H9 (cell line): ENCODE measurements around the gene NEAT1. TPM values are rescaled to one million over a fixed set of nuclear protein-coding genes. Genes with fewer than 3 reads are reported as not detected.
"Not testable (repeated sequence)": the region's sequence is repeated elsewhere in the genome, so short reads cannot be mapped to it uniquely, and the experiment has no call there.

Source experiments
- DNase-seq: peaks from one replicate; pipeline ENCODE4 v3.0.0-alpha.2; 2017
- H2AFZ ChIP-seq: one replicate; pipeline ENCODE4 v1.6.1; 2013; ENCODE audit warnings: mild to moderate bottlenecking, low read length, control low read depth, moderate library complexity
- H2AK5ac ChIP-seq: 2 replicates; pipeline ENCODE4 v1.6.1; 2013; ENCODE audit warnings: low read length, control low read depth, mixed read lengths; ENCODE audit not compliant: insufficient read length
- H2BK120ac ChIP-seq: one replicate; pipeline ENCODE4 v1.6.1; 2013; ENCODE audit warnings: low read depth, mild to moderate bottlenecking, low read length, control low read depth, inconsistent platforms; ENCODE audit not compliant: poor library complexity, severe bottlenecking
- H2BK12ac ChIP-seq: 2 replicates; pipeline ENCODE4 v1.6.1; 2013; ENCODE audit warnings: low read length, control low read depth, mixed read lengths, low read depth; ENCODE audit not compliant: insufficient read length
- H2BK15ac ChIP-seq: 2 replicates; pipeline ENCODE4 v1.6.1; 2013; ENCODE audit warnings: low read depth, low read length, control low read depth
- H2BK20ac ChIP-seq: one replicate; pipeline ENCODE4 v1.6.1; 2013; ENCODE audit warnings: low read depth, mild to moderate bottlenecking, low read length, control low read depth, inconsistent platforms; ENCODE audit not compliant: poor library complexity, severe bottlenecking
- H2BK5ac ChIP-seq: 2 replicates; pipeline ENCODE4 v1.6.1; 2013; ENCODE audit warnings: low read length, control low read depth, mixed read lengths; ENCODE audit not compliant: insufficient read length
- H3K14ac ChIP-seq: 2 replicates; pipeline ENCODE4 v1.6.1; 2013; ENCODE audit warnings: low read length, control low read depth; ENCODE audit not compliant: insufficient read depth
- H3K18ac ChIP-seq: 2 replicates; pipeline ENCODE4 v1.6.1; 2013; ENCODE audit warnings: low read depth, mild to moderate bottlenecking, mixed read lengths, low read length, control low read depth; ENCODE audit not compliant: insufficient read length
- H3K23ac ChIP-seq: 2 replicates; pipeline ENCODE4 v1.6.1; 2013; ENCODE audit warnings: low read length, control low read depth, mixed read lengths, low read depth; ENCODE audit not compliant: insufficient read length
- H3K23me2 ChIP-seq: 2 replicates; pipeline ENCODE4 v1.6.1; 2013; ENCODE audit warnings: low read depth, mild to moderate bottlenecking, mixed read lengths, low read length, control low read depth; ENCODE audit not compliant: insufficient read length, poor library complexity, severe bottlenecking
- H3K27ac ChIP-seq: 2 replicates; pipeline ENCODE4 v1.5.1; 2013; ENCODE audit warnings: low read length, control low read depth, mixed read lengths, low read depth; ENCODE audit not compliant: insufficient read length
- H3K27me3 ChIP-seq: 2 replicates; pipeline ENCODE4 v1.6.1; 2013; ENCODE audit warnings: low read length, control low read depth, inconsistent platforms; ENCODE audit not compliant: insufficient read depth
- H3K4ac ChIP-seq: 2 replicates; pipeline ENCODE4 v1.6.1; 2013; ENCODE audit warnings: low read depth, mild to moderate bottlenecking, control low read depth, inconsistent platforms, low read length, moderate library complexity
- H3K4me1 ChIP-seq: 2 replicates; pipeline ENCODE4 v1.6.1; 2013; ENCODE audit warnings: low read length, control low read depth, inconsistent platforms; ENCODE audit not compliant: insufficient read depth
- H3K4me2 ChIP-seq: 2 replicates; pipeline ENCODE4 v1.6.1; 2013; ENCODE audit warnings: low read length, control low read depth, mixed read lengths; ENCODE audit not compliant: insufficient read length, insufficient read depth
- H3K56ac ChIP-seq: 2 replicates; pipeline ENCODE4 v1.6.1; 2013; ENCODE audit warnings: low read depth, mild to moderate bottlenecking, mixed read lengths, low read length, control low read depth; ENCODE audit not compliant: insufficient read length
- H3K79me1 ChIP-seq: 2 replicates; pipeline ENCODE4 v1.6.1; 2013; ENCODE audit warnings: low read depth, mild to moderate bottlenecking, moderate library complexity, low read length, control low read depth, inconsistent platforms; ENCODE audit not compliant: insufficient read depth, poor library complexity, severe bottlenecking
- H3K79me2 ChIP-seq: 2 replicates; pipeline ENCODE4 v1.6.1; 2013; ENCODE audit warnings: low read length, control low read depth, inconsistent platforms; ENCODE audit not compliant: insufficient read depth
- H3K9ac ChIP-seq: 2 replicates; pipeline ENCODE4 v1.6.1; 2013; ENCODE audit warnings: low read length, control low read depth, mixed read lengths; ENCODE audit not compliant: insufficient read length; ENCODE audit errors: extremely low read depth
- H3K9me3 ChIP-seq: one replicate; pipeline ENCODE4 v1.6.1; 2013; ENCODE audit warnings: low read depth, low read length, inconsistent platforms; ENCODE audit not compliant: control insufficient read depth
- H3T11ph ChIP-seq: one replicate; pipeline ENCODE4 v1.6.1; 2013; ENCODE audit warnings: mild to moderate bottlenecking, low read length, control low read depth, inconsistent platforms
- H4K20me1 ChIP-seq: one replicate; pipeline ENCODE4 v1.6.1; 2013; ENCODE audit not compliant: control insufficient read depth, insufficient read length, insufficient read depth
- H4K5ac ChIP-seq: 2 replicates; pipeline ENCODE4 v1.6.1; 2013; ENCODE audit warnings: low read depth, mild to moderate bottlenecking, mixed read lengths, low read length, control low read depth; ENCODE audit not compliant: insufficient read length
- H4K8ac ChIP-seq: replicated peaks from 2 replicates; pipeline ENCODE4 v1.6.1; 2013; ENCODE audit warnings: low read length, control low read depth, mixed read lengths, low read depth; ENCODE audit not compliant: insufficient read length
- H4K91ac ChIP-seq: 2 replicates; pipeline ENCODE4 v1.6.1; 2013; ENCODE audit warnings: low read depth, mild to moderate bottlenecking, moderate library complexity, mixed read lengths, low read length, control low read depth; ENCODE audit not compliant: insufficient read length
- H3K27ac Mint-ChIP-seq, 3 experiments: 2 replicates in 2 of 3; 3 replicates in 1 of 3; pipeline ENCODE4 v1.8.0; 2020 to 2021; ENCODE audit warnings: mixed read lengths in 3 of 3, mild to moderate bottlenecking in 1 of 3, moderate library complexity in 1 of 3
- H3K27me3 Mint-ChIP-seq: 2 replicates; pipeline ENCODE4 v1.8.0; 2021; ENCODE audit warnings: low read depth, mild to moderate bottlenecking, moderate library complexity, mixed read lengths
- H3K36me3 Mint-ChIP-seq, 3 experiments: 2 replicates in 2 of 3; 3 replicates in 1 of 3; pipeline ENCODE4 v1.8.0; 2020 to 2021; ENCODE audit warnings: low read depth in 3 of 3, mixed read lengths in 3 of 3; ENCODE audit not compliant: insufficient read depth in 1 of 3
- H3K4me1 Mint-ChIP-seq, 2 experiments: 2 replicates each; pipeline ENCODE4 v1.8.0; 2020; ENCODE audit warnings: mixed read lengths in 2 of 2
- H3K4me3 Mint-ChIP-seq, 2 experiments: 2 replicates in 1 of 2; 3 replicates in 1 of 2; pipeline ENCODE4 v1.8.0; 2020 to 2021; ENCODE audit warnings: mild to moderate bottlenecking in 2 of 2, mixed read lengths in 2 of 2, moderate library complexity in 1 of 2
- H3K9me3 Mint-ChIP-seq, 2 experiments: 2 replicates in 1 of 2; 3 replicates in 1 of 2; pipeline ENCODE4 v1.8.0; 2020; ENCODE audit warnings: mild to moderate bottlenecking in 2 of 2, mixed read lengths in 2 of 2, moderate library complexity in 1 of 2
- CTCF ChIP-seq: fragments of 200-600 bp; sonication (generic); conservative IDR thresholded peaks from 3 replicates; pipeline ENCODE4 v1.8.0; 2021; ENCODE audit warnings: antibody characterized with exemption, mild to moderate bottlenecking
- WGBS: extraction: QIAGEN DNeasy Blood & Tissue Kit; methylation state at CpG from one replicate; pipeline ENCODE4 v1.1.7; 2013; ENCODE audit warnings: missing lambda C conversion rate, low lambda C conversion rate, mixed read lengths; ENCODE audit not compliant: insufficient read length; ENCODE audit errors: extremely low coverage; 5-methylcytosine and 5-hydroxymethylcytosine counted together
- total RNA-seq: library from RNA; stranded (reverse); gene quantifications from 2 replicates; pipeline ENCODE4 v1.2.1, GENCODE V29; 2021

The NEAT1 gene
- total RNA-seq, 1 experiment from 2014 or later = 12.7 TPM

GRCh38 chr11:65471447-65471891 lies 48.9 kb downstream of the NEAT1 start:
- H3K23me2 ChIP-seq = no peaks in the 10 kb centered on the region
- no peaks in the 10 kb centered on the region for H3K36me3 Mint-ChIP-seq
- H4K8ac ChIP-seq = no peak overlapping the region
- H4K5ac ChIP-seq = no peak overlapping the region
- no peak overlapping the region for H2BK12ac ChIP-seq
- H3K9me3 ChIP-seq = no peaks in the 10 kb centered on the region
- no peak overlapping the region for H3K56ac ChIP-seq
- no peak overlapping the region for H3K4me3 Mint-ChIP-seq
- H3K79me1 ChIP-seq = no peaks in the 10 kb centered on the region
- peak; percentile 82 for DNase-seq
- H3K4me2 ChIP-seq = no peak overlapping the region
- H3K23ac ChIP-seq = no peak overlapping the region
- no peaks in the 10 kb centered on the region for H3K79me2 ChIP-seq
- H2AFZ ChIP-seq = no peak overlapping the region
- H3K14ac ChIP-seq = no peak overlapping the region
- no peak overlapping the region for H3K27ac ChIP-seq
- H4K91ac ChIP-seq = no peak overlapping the region
- H3K9ac ChIP-seq = no peak overlapping the region
- no peaks in the 10 kb centered on the region for H3K4me1 ChIP-seq
- no peak overlapping the region for H2BK5ac ChIP-seq
- no peaks in the 10 kb centered on the region for H4K20me1 ChIP-seq
- no peaks in the 10 kb centered on the region for H3K27me3 ChIP-seq
- no CpG with 5 or more reads among the region's 8 CpGs for WGBS
- H3K4ac ChIP-seq = no peak overlapping the region
- no peak overlapping the region for H3K27ac Mint-ChIP-seq
- no peak overlapping the region for H2AK5ac ChIP-seq
- H2BK15ac ChIP-seq = no peak overlapping the region
- no peak overlapping the region for H2BK120ac ChIP-seq
- H3T11ph ChIP-seq = no peak overlapping the region
- H3K27me3 Mint-ChIP-seq = peaks cover 26% of the 10 kb centered on the region
- H3K4me1 Mint-ChIP-seq = peaks cover 5 to 9% of the 10 kb centered on the region in 2 experiments
- peak; percentile 65 for TF ChIP-seq CTCF
- no peak overlapping the region for H2BK20ac ChIP-seq
- no peaks in the 10 kb centered on the region; a peak in 2 of 5 replicates for H3K9me3 Mint-ChIP-seq
- no peak overlapping the region for H3K18ac ChIP-seq

- not testable (repeated sequence) for H3K79me1 ChIP-seq, H3K4me1 ChIP-seq, H3K79me2 ChIP-seq, H3K36me3 Mint-ChIP-seq, H4K5ac ChIP-seq, H4K8ac ChIP-seq, H3K27me3 ChIP-seq, H2BK12ac ChIP-seq, H3K27ac Mint-ChIP-seq, H2BK120ac ChIP-seq, H3K27ac ChIP-seq, H3K4ac ChIP-seq, H3K4me3 Mint-ChIP-seq, H3K23me2 ChIP-seq, H3K14ac ChIP-seq, H3K56ac ChIP-seq, H3K9me3 ChIP-seq, H3K9ac ChIP-seq, H2AFZ ChIP-seq, H2BK5ac ChIP-seq, DNase-seq, H3T11ph ChIP-seq, H3K4me2 ChIP-seq, H2AK5ac ChIP-seq, H3K18ac ChIP-seq, H3K23ac ChIP-seq, H2BK15ac ChIP-seq, H4K91ac ChIP-seq, H4K20me1 ChIP-seq, H3K9me3 Mint-ChIP-seq, H2BK20ac ChIP-seq
- Mint-ChIP-seq H3K27me3 (peaks cover 14% of the 10 kb centered on the region), H3K4me1 (peaks cover 12 to 15% of the 10 kb centered on the region in 2 experiments)
- no CpG with 5 or more reads among the region's 14 CpGs for WGBS
Measured at GRCh38 chr11:65472588-65473277, 50.1 kb downstream of the NEAT1 start.
